ENCODE data around the gene SLC12A7. TPM values are rescaled to one million over a fixed set of nuclear protein-coding genes. Genes with fewer than 3 reads are reported as not detected.

SLC12A7 gene
- total and polyA plus RNA-seq, 2 donors (not counting 1 experiment from before 2014, with no cell fraction given): 2.9 to 23.9 TPM

GRCh38 chr5:1065143-1065750 lies 46.6 kb downstream of the SLC12A7 start:
- no peaks in the 10 kb centered on the region for H3K4me1 ChIP-seq (ENCODE audit: control insufficient read depth, extremely low read depth, insufficient read depth, low read length)
- no peaks in the 10 kb centered on the region for H3K9me3 ChIP-seq (ENCODE audit: control insufficient read depth, insufficient read depth, low read depth, low read length)
- no peak overlapping the region for H3K27ac ChIP-seq (ENCODE audit: insufficient read depth, low read length)
- TF ChIP-seq EZH2 (IDR thresholded peaks at IDR 0.05; ENCODE audit: low read length, missing control alignments) (no peak), CTCF (conservative IDR thresholded peaks at IDR 0.05 in 1 of 2, IDR thresholded peaks at IDR 0.05 in 1 of 2; ENCODE audit: low read depth in 1 of 2, low read length in 2 of 2) (no peak)
- H3K27me3 ChIP-seq (ENCODE audit: control insufficient read depth, insufficient read depth, low read length): no peaks in the 10 kb centered on the region
- H3K79me2 ChIP-seq (ENCODE audit: control insufficient read depth, insufficient read depth, low read length): no peaks in the 10 kb centered on the region
- no peaks in the 10 kb centered on the region for H3K36me3 ChIP-seq (ENCODE audit: control insufficient read depth, insufficient read depth, low read length)
- no peaks in the 10 kb centered on the region for H4K20me1 ChIP-seq (ENCODE audit: control insufficient read depth, extremely low read depth, insufficient read depth, low read length)
- H3K4me2 ChIP-seq (ENCODE audit: extremely low read depth, insufficient read depth, low read length): no peak overlapping the region
- DNase-seq (ENCODE audit: low read depth in 2 of 2): no peak
- no peak overlapping the region for H2AFZ ChIP-seq (ENCODE audit: low read length)
- no peak overlapping the region for H3K4me3 ChIP-seq (replicated peaks in 1 of 4; ENCODE audit: control extremely low read depth in 1 of 4, insufficient read depth in 1 of 4, low read depth in 3 of 4, low read length in 4 of 4)
- no peak overlapping the region for H3K9ac ChIP-seq (ENCODE audit: insufficient read depth, low read length)

GRCh38 chr5:1064383-1065142 lies 47.3 kb downstream of the SLC12A7 start:
- TF ChIP-seq CTCF (conservative IDR thresholded peaks at IDR 0.05 in 1 of 2, IDR thresholded peaks at IDR 0.05 in 1 of 2; ENCODE audit: low read depth in 1 of 2, low read length in 2 of 2) (no peak), EZH2 (IDR thresholded peaks at IDR 0.05; ENCODE audit: low read length, missing control alignments) (no peak)
- Histone ChIP-seq H3K4me1 (ENCODE audit: control insufficient read depth, extremely low read depth, insufficient read depth, low read length) (no peaks in the 10 kb centered on the region), H3K36me3 (ENCODE audit: control insufficient read depth, insufficient read depth, low read length) (no peaks in the 10 kb centered on the region), H4K20me1 (ENCODE audit: control insufficient read depth, extremely low read depth, insufficient read depth, low read length) (no peaks in the 10 kb centered on the region), H3K27me3 (ENCODE audit: control insufficient read depth, insufficient read depth, low read length) (no peaks in the 10 kb centered on the region), H3K9ac (ENCODE audit: insufficient read depth, low read length) (no peak overlapping the region), H2AFZ (ENCODE audit: low read length) (no peak overlapping the region), H3K9me3 (ENCODE audit: control insufficient read depth, insufficient read depth, low read depth, low read length) (no peaks in the 10 kb centered on the region), H3K4me3 (replicated peaks in 1 of 4; ENCODE audit: control extremely low read depth in 1 of 4, insufficient read depth in 1 of 4, low read depth in 3 of 4, low read length in 4 of 4) (no peak overlapping the region), H3K27ac (ENCODE audit: insufficient read depth, low read length) (no peak overlapping the region), H3K4me2 (ENCODE audit: extremely low read depth, insufficient read depth, low read length) (no peak overlapping the region), H3K79me2 (ENCODE audit: control insufficient read depth, insufficient read depth, low read length) (no peaks in the 10 kb centered on the region)
- no peak for DNase-seq (ENCODE audit: low read depth in 2 of 2)

- no peak overlapping the region for H3K9ac ChIP-seq (ENCODE audit: insufficient read depth, low read length)
- no peaks in the 10 kb centered on the region for H4K20me1 ChIP-seq (ENCODE audit: control insufficient read depth, extremely low read depth, insufficient read depth, low read length)
- no peak overlapping the region for H3K27ac ChIP-seq (ENCODE audit: insufficient read depth, low read length)
- no peaks in the 10 kb centered on the region for H3K4me1 ChIP-seq (ENCODE audit: control insufficient read depth, extremely low read depth, insufficient read depth, low read length)
- no peak overlapping the region for H3K4me3 ChIP-seq (replicated peaks in 1 of 4; ENCODE audit: control extremely low read depth in 1 of 4, insufficient read depth in 1 of 4, low read depth in 3 of 4, low read length in 4 of 4)
- H3K9me3 ChIP-seq (ENCODE audit: control insufficient read depth, insufficient read depth, low read depth, low read length): no peaks in the 10 kb centered on the region
- no peak for TF ChIP-seq EZH2 (IDR thresholded peaks at IDR 0.05; ENCODE audit: low read length, missing control alignments)
- TF ChIP-seq CTCF (conservative IDR thresholded peaks at IDR 0.05 in 1 of 2, IDR thresholded peaks at IDR 0.05 in 1 of 2; ENCODE audit: low read depth in 1 of 2, low read length in 2 of 2): no peak
- no peaks in the 10 kb centered on the region for H3K79me2 ChIP-seq (ENCODE audit: control insufficient read depth, insufficient read depth, low read length)
- H3K27me3 ChIP-seq (ENCODE audit: control insufficient read depth, insufficient read depth, low read length): no peaks in the 10 kb centered on the region
- DNase-seq (ENCODE audit: low read depth in 2 of 2): no peak
- no peak overlapping the region for H3K4me2 ChIP-seq (ENCODE audit: extremely low read depth, insufficient read depth, low read length)
- H3K36me3 ChIP-seq (ENCODE audit: control insufficient read depth, insufficient read depth, low read length): no peaks in the 10 kb centered on the region
- no peak overlapping the region for H2AFZ ChIP-seq (ENCODE audit: low read length)
Measured at GRCh38 chr5:1063661-1064382, 48.0 kb downstream of the SLC12A7 start.
